Fibroblast of the conjunctiva (primary cell): ENCODE measurements around the gene BICRA.

ENCODE experiments used
- DNase-seq: peaks from one replicate; pipeline ENCODE4 v3.0.0-alpha.2; 2010; ENCODE audit warnings: low read depth

The BICRA gene

GRCh38 chr19:47750752-47751151, 141.8 kb downstream of the BICRA start:
- no peak for DNase-seq

GRCh38 chr19:47752440-47753211, 143.7 kb downstream of the BICRA start:
- no peak for DNase-seq
